Stimulated activated CD4-positive, alpha-beta T cell treated with anti-CD3 and anti-CD28 coated beads, Interleukin-4, amount 100 ng/mL, for 1 hour (primary cell): Measurements from ENCODE around the gene PXDN.

Experiments
- DNase-seq: peaks from one replicate; pipeline ENCODE4 v3.0.0-alpha.2; 2020

PXDN gene

GRCh38 chr2:1659951-1660565 lies 84.3 kb downstream of the PXDN start:
- no peak for DNase-seq

GRCh38 chr2:1658394-1659151 lies 85.7 kb downstream of the PXDN start:
- no peak for DNase-seq

- DNase-seq = no peak
Observed at GRCh38 chr2:1656961-1657841, 87.1 kb downstream of the PXDN start.

GRCh38 chr2:1656326-1656960 lies 87.9 kb downstream of the PXDN start:
- DNase-seq = no peak

GRCh38 chr2:1655461-1655860 lies 88.9 kb downstream of the PXDN start:
- no peak for DNase-seq

GRCh38 chr2:1654696-1655374 lies 89.5 kb downstream of the PXDN start:
- DNase-seq = no peak

- no peak for DNase-seq
Observed at GRCh38 chr2:1653956-1654695, 90.2 kb downstream of the PXDN start.

GRCh38 chr2:1652034-1652790 lies 92.1 kb downstream of the PXDN start:
- no peak for DNase-seq

GRCh38 chr2:1651121-1652033 lies 92.9 kb downstream of the PXDN start:
- DNase-seq = no peak

- no peak for DNase-seq
Observed at GRCh38 chr2:1650085-1650872, 94.0 kb downstream of the PXDN start.

- no peak for DNase-seq
Observed at GRCh38 chr2:1649103-1650084, 94.9 kb downstream of the PXDN start.

GRCh38 chr2:1648241-1649102 lies 95.8 kb downstream of the PXDN start:
- no peak for DNase-seq

GRCh38 chr2:1647417-1648240 lies 96.7 kb downstream of the PXDN start:
- DNase-seq = no peak

GRCh38 chr2:1645761-1646476 lies 98.4 kb downstream of the PXDN start:
- no peak for DNase-seq

- DNase-seq = no peak
Observed at GRCh38 chr2:1644427-1644826, 99.9 kb downstream of the PXDN start.
